WTC11 (cell line): ENCODE measurements around the gene PPIH. TPM values are rescaled to one million over a fixed set of nuclear protein-coding genes. Genes with fewer than 3 reads are reported as not detected.

ENCODE experiments used
- ATAC-seq: fragments of 200-7000 bp; cut with Tn5 transposase; 2 replicates; pipeline ENCODE4 v1.10.0; 2021; ENCODE audit warnings: mild to moderate bottlenecking, moderate library complexity
- CTCF ChIA-PET: fragments of 300-600 bp; sonication (Branson Sonifier 250); formaldehyde crosslinking; loops from one replicate; lab custom pipeline; 2021; ENCODE audit warnings: antibody characterized with exemption; lab: Charles Lee
- POLR2A ChIA-PET: fragments of 350-600 bp; sonication (Branson Sonifier 250); formaldehyde crosslinking; loops from one replicate; lab custom pipeline; 2021; ENCODE audit warnings: antibody characterized with exemption; lab: Charles Lee
- DNase-seq: peaks from one replicate; pipeline ENCODE4 v3.0.0; 2021; ENCODE audit warnings: low spot score
- H3K27ac Mint-ChIP-seq: 2 replicates; pipeline ENCODE4 v1.8.0; 2021; ENCODE audit warnings: mixed read lengths
- H3K27me3 Mint-ChIP-seq: 2 replicates; pipeline ENCODE4 v1.8.0; 2021; ENCODE audit warnings: low read depth, mild to moderate bottlenecking, moderate library complexity, mixed read lengths
- H3K36me3 Mint-ChIP-seq: 2 replicates; pipeline ENCODE4 v1.8.0; 2021; ENCODE audit warnings: mixed read lengths
- H3K4me1 Mint-ChIP-seq: 2 replicates; pipeline ENCODE4 v1.8.0; 2022; ENCODE audit warnings: mixed read lengths
- H3K4me3 Mint-ChIP-seq: 2 replicates; pipeline ENCODE4 v1.8.0; 2021; ENCODE audit warnings: mild to moderate bottlenecking, moderate library complexity, mixed read lengths
- H3K9me3 Mint-ChIP-seq: 2 replicates; pipeline ENCODE4 v1.8.0; 2021; ENCODE audit warnings: mixed read lengths
- CBFB ChIP-seq: sonication (generic); formaldehyde crosslinking; IDR thresholded peaks from 2 replicates; pipeline ENCODE4 v1.8.1; 2022; ENCODE audit warnings: mild to moderate bottlenecking, low read depth, missing genetic modification reagents
- CREB1 ChIP-seq: sonication (generic); formaldehyde crosslinking; IDR thresholded peaks from 2 replicates; pipeline ENCODE4 v1.8.0; 2023; ENCODE audit warnings: mild to moderate bottlenecking, missing genetic modification reagents
- FOXJ3 ChIP-seq: sonication (generic); formaldehyde crosslinking; IDR thresholded peaks from 2 replicates; pipeline ENCODE4 v1.9.0; 2021; ENCODE audit warnings: missing genetic modification reagents, mild to moderate bottlenecking, borderline replicate concordance
- IRF2 ChIP-seq: sonication (generic); formaldehyde crosslinking; IDR thresholded peaks from 2 replicates; pipeline ENCODE4 v1.8.0; 2022; ENCODE audit warnings: low read depth, missing genetic modification reagents, borderline replicate concordance
- JUN ChIP-seq: sonication (generic); formaldehyde crosslinking; IDR thresholded peaks from 2 replicates; pipeline ENCODE4 v1.8.0; 2023; ENCODE audit warnings: mild to moderate bottlenecking, missing genetic modification reagents
- KAT7 ChIP-seq: sonication (generic); formaldehyde crosslinking; IDR thresholded peaks from 2 replicates; pipeline ENCODE4 v1.8.1; 2023; ENCODE audit warnings: missing genetic modification reagents, mild to moderate bottlenecking, borderline replicate concordance
- MYBL2 ChIP-seq: sonication (generic); formaldehyde crosslinking; IDR thresholded peaks from 2 replicates; pipeline ENCODE4 v1.8.1; 2023; ENCODE audit warnings: mild to moderate bottlenecking, moderate library complexity, missing genetic modification reagents
- NFE2L1 ChIP-seq: sonication (generic); formaldehyde crosslinking; IDR thresholded peaks from 2 replicates; pipeline ENCODE4 v1.8.1; 2023; ENCODE audit warnings: missing genetic modification reagents
- RORB ChIP-seq: fragments of 250-450 bp; sonication (Bioruptor Pico); IDR thresholded peaks from 2 replicates; pipeline ENCODE4 v1.9.0; 2021; ENCODE audit warnings: mild to moderate bottlenecking
- SP1 ChIP-seq: sonication (generic); formaldehyde crosslinking; conservative IDR thresholded peaks from 2 replicates; pipeline ENCODE4 v1.8.1; 2022; ENCODE audit warnings: missing genetic modification reagents
- ZBTB21 ChIP-seq: sonication (generic); formaldehyde crosslinking; IDR thresholded peaks from 2 replicates; pipeline ENCODE4 v1.8.1; 2023; ENCODE audit warnings: mild to moderate bottlenecking, missing genetic modification reagents, borderline replicate concordance
- ZNF317 ChIP-seq: sonication (generic); formaldehyde crosslinking; IDR thresholded peaks from 2 replicates; pipeline ENCODE4 v1.8.1; 2023; ENCODE audit warnings: low read depth, mild to moderate bottlenecking, moderate library complexity, missing genetic modification reagents, borderline replicate concordance
- ZNF396 ChIP-seq: fragments of 250-450 bp; sonication (Bioruptor Pico); IDR thresholded peaks from 2 replicates; pipeline ENCODE4 v1.8.0; 2021; ENCODE audit warnings: mild to moderate bottlenecking, moderate library complexity, borderline replicate concordance
- total RNA-seq: library from RNA; stranded (reverse); gene quantifications from 3 replicates; pipeline ENCODE4 v1.2.3, GENCODE V29; 2021
- TF ChIP-seq, protein P1 (sequence below): fragments of 250-450 bp; sonication (Bioruptor Pico); IDR thresholded peaks from 2 replicates; pipeline ENCODE4 v1.9.0; 2021; ENCODE audit warnings: mild to moderate bottlenecking
- TF ChIP-seq, protein P2 (sequence below): sonication (generic); formaldehyde crosslinking; IDR thresholded peaks from 2 replicates; pipeline ENCODE4 v1.8.1; 2022; ENCODE audit warnings: mild to moderate bottlenecking, missing genetic modification reagents, moderate library complexity, borderline replicate concordance
- TF ChIP-seq, protein P3 (sequence below): sonication (generic); formaldehyde crosslinking; IDR thresholded peaks from 2 replicates; pipeline ENCODE4 v1.8.0; 2022; ENCODE audit warnings: mild to moderate bottlenecking, missing genetic modification reagents
- TF ChIP-seq, protein P4 (sequence below): sonication (generic); formaldehyde crosslinking; IDR thresholded peaks from 2 replicates; pipeline ENCODE4 v1.8.0; 2022; ENCODE audit warnings: missing genetic modification reagents
- TF ChIP-seq, protein P5 (sequence below): sonication (generic); formaldehyde crosslinking; IDR thresholded peaks from 2 replicates; pipeline ENCODE4 v1.8.1; 2022; ENCODE audit warnings: mild to moderate bottlenecking, moderate library complexity, missing genetic modification reagents
- TF ChIP-seq, protein P6 (sequence below): sonication (generic); formaldehyde crosslinking; conservative IDR thresholded peaks from 2 replicates; pipeline ENCODE4 v1.8.1; 2023; ENCODE audit warnings: mild to moderate bottlenecking, low read depth, missing genetic modification reagents, moderate library complexity
- TF ChIP-seq, protein P7 (sequence below): sonication (generic); formaldehyde crosslinking; IDR thresholded peaks from 2 replicates; pipeline ENCODE4 v1.8.1; 2022; ENCODE audit warnings: missing genetic modification reagents, borderline replicate concordance

The PPIH gene
- total RNA-seq, 1 experiment from 2014 or later: 69.3 TPM

DNA sequence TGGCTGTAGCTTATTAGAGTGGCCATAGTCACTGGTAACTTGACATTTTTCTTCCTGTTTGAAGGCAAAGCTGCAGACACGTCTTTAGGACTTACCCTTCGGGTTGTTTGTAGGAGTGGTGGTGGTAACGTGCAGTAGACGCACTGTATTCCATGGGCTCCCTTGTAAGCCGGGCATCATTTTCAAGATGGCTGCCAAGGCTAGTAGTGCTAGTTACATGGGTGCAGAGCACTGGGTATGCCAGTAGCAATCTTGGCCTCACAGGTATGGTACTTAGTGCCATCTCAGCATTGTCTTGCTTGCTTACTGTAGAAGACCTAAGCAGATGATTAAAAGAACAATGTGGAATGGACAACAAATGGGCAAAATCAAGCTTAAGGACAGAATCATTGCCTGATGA, 25.9 kb downstream of the PPIH start (continued):
- TF ChIP-seq, protein P1, sequence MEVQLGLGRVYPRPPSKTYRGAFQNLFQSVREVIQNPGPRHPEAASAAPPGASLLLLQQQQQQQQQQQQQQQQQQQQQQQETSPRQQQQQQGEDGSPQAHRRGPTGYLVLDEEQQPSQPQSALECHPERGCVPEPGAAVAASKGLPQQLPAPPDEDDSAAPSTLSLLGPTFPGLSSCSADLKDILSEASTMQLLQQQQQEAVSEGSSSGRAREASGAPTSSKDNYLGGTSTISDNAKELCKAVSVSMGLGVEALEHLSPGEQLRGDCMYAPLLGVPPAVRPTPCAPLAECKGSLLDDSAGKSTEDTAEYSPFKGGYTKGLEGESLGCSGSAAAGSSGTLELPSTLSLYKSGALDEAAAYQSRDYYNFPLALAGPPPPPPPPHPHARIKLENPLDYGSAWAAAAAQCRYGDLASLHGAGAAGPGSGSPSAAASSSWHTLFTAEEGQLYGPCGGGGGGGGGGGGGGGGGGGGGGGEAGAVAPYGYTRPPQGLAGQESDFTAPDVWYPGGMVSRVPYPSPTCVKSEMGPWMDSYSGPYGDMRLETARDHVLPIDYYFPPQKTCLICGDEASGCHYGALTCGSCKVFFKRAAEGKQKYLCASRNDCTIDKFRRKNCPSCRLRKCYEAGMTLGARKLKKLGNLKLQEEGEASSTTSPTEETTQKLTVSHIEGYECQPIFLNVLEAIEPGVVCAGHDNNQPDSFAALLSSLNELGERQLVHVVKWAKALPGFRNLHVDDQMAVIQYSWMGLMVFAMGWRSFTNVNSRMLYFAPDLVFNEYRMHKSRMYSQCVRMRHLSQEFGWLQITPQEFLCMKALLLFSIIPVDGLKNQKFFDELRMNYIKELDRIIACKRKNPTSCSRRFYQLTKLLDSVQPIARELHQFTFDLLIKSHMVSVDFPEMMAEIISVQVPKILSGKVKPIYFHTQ (CRISPR knock-in tag): no peak
- TF ChIP-seq FOXJ3 (CRISPR knock-in tag): no peak
- TF ChIP-seq, protein P2, sequence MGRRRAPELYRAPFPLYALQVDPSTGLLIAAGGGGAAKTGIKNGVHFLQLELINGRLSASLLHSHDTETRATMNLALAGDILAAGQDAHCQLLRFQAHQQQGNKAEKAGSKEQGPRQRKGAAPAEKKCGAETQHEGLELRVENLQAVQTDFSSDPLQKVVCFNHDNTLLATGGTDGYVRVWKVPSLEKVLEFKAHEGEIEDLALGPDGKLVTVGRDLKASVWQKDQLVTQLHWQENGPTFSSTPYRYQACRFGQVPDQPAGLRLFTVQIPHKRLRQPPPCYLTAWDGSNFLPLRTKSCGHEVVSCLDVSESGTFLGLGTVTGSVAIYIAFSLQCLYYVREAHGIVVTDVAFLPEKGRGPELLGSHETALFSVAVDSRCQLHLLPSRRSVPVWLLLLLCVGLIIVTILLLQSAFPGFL (CRISPR knock-in tag): no peak

DNA sequence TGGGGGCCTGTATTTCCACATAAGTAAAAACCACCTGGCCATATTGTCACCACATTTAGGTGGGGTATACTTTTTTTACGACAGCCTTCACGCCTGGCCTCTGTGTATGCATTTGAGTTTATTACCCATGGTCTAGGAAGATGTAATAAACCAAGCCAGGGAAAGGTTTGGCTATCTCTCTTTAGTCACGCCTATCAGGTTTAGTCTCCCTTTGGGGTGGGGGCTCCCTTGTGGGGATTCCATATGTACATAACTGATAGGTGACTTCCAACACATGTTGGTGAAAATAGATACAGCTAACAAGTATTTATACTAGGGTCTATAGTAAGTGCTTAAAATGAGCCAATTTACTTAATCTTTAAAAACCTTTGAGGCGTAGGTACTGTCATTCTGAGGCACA, 28.2 kb downstream of the PPIH start:
- ATAC-seq (no peak), DNase-seq (no peak)
- H3K27me3 Mint-ChIP-seq: no peaks in the 10 kb centered on the region; the same call in 1 of the 2 replicates
- ChIA-PET CTCF (no interaction called here), POLR2A (no interaction called here)
- peaks cover 75% of the 10 kb centered on the region for H3K4me1 Mint-ChIP-seq
- TF ChIP-seq, protein P3, sequence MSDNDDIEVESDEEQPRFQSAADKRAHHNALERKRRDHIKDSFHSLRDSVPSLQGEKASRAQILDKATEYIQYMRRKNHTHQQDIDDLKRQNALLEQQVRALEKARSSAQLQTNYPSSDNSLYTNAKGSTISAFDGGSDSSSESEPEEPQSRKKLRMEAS (CRISPR knock-in tag): no peak
- TF ChIP-seq RORB (CRISPR knock-in tag): no peak
- TF ChIP-seq, protein P4, sequence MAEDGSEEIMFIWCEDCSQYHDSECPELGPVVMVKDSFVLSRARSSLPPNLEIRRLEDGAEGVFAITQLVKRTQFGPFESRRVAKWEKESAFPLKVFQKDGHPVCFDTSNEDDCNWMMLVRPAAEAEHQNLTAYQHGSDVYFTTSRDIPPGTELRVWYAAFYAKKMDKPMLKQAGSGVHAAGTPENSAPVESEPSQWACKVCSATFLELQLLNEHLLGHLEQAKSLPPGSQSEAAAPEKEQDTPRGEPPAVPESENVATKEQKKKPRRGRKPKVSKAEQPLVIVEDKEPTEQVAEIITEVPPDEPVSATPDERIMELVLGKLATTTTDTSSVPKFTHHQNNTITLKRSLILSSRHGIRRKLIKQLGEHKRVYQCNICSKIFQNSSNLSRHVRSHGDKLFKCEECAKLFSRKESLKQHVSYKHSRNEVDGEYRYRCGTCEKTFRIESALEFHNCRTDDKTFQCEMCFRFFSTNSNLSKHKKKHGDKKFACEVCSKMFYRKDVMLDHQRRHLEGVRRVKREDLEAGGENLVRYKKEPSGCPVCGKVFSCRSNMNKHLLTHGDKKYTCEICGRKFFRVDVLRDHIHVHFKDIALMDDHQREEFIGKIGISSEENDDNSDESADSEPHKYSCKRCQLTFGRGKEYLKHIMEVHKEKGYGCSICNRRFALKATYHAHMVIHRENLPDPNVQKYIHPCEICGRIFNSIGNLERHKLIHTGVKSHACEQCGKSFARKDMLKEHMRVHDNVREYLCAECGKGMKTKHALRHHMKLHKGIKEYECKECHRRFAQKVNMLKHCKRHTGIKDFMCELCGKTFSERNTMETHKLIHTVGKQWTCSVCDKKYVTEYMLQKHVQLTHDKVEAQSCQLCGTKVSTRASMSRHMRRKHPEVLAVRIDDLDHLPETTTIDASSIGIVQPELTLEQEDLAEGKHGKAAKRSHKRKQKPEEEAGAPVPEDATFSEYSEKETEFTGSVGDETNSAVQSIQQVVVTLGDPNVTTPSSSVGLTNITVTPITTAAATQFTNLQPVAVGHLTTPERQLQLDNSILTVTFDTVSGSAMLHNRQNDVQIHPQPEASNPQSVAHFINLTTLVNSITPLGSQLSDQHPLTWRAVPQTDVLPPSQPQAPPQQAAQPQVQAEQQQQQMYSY (CRISPR knock-in tag): no peak
- TF ChIP-seq, protein P5, sequence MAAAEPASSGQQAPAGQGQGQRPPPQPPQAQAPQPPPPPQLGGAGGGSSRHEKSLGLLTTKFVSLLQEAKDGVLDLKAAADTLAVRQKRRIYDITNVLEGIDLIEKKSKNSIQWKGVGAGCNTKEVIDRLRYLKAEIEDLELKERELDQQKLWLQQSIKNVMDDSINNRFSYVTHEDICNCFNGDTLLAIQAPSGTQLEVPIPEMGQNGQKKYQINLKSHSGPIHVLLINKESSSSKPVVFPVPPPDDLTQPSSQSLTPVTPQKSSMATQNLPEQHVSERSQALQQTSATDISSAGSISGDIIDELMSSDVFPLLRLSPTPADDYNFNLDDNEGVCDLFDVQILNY (CRISPR knock-in tag): no peak
- TF ChIP-seq ZBTB21 (CRISPR knock-in tag): no peak
- H3K4me3 Mint-ChIP-seq: peak overlapping the region; percentile 26; the same call in 1 of the 2 replicates
- no peaks in the 10 kb centered on the region for H3K9me3 Mint-ChIP-seq
- peaks cover 34% of the 10 kb centered on the region for H3K36me3 Mint-ChIP-seq
- H3K27ac Mint-ChIP-seq: no peak overlapping the region; the same call in 1 of the 2 replicates

DNA sequence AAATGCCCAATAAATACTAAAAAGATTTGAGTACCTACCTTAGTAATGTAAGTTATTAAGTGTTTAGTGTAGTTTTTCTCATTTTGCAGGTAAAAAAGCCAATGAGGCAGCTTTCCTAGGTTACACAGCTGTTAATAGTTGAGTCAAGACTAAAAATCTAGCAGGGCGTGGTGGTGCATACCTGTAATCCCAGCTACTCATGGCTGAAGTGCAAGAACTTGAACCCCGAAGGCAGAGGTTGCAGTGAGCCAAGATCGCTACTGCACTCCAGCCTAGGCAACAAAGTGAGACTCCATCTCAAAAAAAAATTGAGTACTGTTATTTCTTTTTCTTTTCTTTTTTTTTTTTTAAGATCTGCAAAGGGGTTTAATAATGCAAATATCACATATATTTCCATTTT, 31.7 kb downstream of the PPIH start:
- H3K27ac Mint-ChIP-seq: no peak overlapping the region
- no peak for ATAC-seq
- H3K4me3 Mint-ChIP-seq: no peak overlapping the region
- DNase-seq: no peak
- ChIA-PET POLR2A (interaction anchor here (2.9 kb wide), 1 partner anchor 7 kb away, joined by 20 read pairs; the partner anchor contains the start of gene YBX1), CTCF (interaction anchor here (1.3 to 1.5 kb wide), 3 partner anchors 50 to 67 kb away, joined by 4 to 5 read pairs (median 5); partner anchors contain the start of gene CLDN19)
- peaks cover 75% of the 10 kb centered on the region for H3K4me1 Mint-ChIP-seq
- no peaks in the 10 kb centered on the region for H3K9me3 Mint-ChIP-seq
- H3K36me3 Mint-ChIP-seq: peaks cover 30% of the 10 kb centered on the region
- H3K27me3 Mint-ChIP-seq: no peaks in the 10 kb centered on the region
- no peak for TF ChIP-seq KAT7 (CRISPR knock-in tag)
- no peak for TF ChIP-seq CREB1
- TF ChIP-seq IRF2 (CRISPR knock-in tag): no peak
- no peak for TF ChIP-seq CBFB (CRISPR knock-in tag)
- TF ChIP-seq, protein P6, sequence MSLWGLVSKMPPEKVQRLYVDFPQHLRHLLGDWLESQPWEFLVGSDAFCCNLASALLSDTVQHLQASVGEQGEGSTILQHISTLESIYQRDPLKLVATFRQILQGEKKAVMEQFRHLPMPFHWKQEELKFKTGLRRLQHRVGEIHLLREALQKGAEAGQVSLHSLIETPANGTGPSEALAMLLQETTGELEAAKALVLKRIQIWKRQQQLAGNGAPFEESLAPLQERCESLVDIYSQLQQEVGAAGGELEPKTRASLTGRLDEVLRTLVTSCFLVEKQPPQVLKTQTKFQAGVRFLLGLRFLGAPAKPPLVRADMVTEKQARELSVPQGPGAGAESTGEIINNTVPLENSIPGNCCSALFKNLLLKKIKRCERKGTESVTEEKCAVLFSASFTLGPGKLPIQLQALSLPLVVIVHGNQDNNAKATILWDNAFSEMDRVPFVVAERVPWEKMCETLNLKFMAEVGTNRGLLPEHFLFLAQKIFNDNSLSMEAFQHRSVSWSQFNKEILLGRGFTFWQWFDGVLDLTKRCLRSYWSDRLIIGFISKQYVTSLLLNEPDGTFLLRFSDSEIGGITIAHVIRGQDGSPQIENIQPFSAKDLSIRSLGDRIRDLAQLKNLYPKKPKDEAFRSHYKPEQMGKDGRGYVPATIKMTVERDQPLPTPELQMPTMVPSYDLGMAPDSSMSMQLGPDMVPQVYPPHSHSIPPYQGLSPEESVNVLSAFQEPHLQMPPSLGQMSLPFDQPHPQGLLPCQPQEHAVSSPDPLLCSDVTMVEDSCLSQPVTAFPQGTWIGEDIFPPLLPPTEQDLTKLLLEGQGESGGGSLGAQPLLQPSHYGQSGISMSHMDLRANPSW (CRISPR knock-in tag): no peak
- no peak for TF ChIP-seq NFE2L1 (CRISPR knock-in tag)
- no peak for TF ChIP-seq ZNF317 (CRISPR knock-in tag)
- TF ChIP-seq, protein P7, sequence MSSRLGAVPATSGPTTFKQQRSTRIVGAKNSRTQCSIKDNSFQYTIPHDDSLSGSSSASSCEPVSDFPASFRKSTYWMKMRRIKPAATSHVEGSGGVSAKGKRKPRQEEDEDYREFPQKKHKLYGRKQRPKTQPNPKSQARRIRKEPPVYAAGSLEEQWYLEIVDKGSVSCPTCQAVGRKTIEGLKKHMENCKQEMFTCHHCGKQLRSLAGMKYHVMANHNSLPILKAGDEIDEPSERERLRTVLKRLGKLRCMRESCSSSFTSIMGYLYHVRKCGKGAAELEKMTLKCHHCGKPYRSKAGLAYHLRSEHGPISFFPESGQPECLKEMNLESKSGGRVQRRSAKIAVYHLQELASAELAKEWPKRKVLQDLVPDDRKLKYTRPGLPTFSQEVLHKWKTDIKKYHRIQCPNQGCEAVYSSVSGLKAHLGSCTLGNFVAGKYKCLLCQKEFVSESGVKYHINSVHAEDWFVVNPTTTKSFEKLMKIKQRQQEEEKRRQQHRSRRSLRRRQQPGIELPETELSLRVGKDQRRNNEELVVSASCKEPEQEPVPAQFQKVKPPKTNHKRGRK (CRISPR knock-in tag): no peak
- no peak for TF ChIP-seq MYBL2 (CRISPR knock-in tag)
- no peak for TF ChIP-seq SP1
- TF ChIP-seq ZNF396 (CRISPR knock-in tag): no peak
- TF ChIP-seq JUN: no peak
